ENCODE data around the gene SH3YL1. TPM values are rescaled to one million over a fixed set of nuclear protein-coding genes. Genes with fewer than 3 reads are reported as not detected.

Gene SH3YL1
- total RNA-seq, 1 donor from 2014 or later, result 34.7 TPM

DNA sequence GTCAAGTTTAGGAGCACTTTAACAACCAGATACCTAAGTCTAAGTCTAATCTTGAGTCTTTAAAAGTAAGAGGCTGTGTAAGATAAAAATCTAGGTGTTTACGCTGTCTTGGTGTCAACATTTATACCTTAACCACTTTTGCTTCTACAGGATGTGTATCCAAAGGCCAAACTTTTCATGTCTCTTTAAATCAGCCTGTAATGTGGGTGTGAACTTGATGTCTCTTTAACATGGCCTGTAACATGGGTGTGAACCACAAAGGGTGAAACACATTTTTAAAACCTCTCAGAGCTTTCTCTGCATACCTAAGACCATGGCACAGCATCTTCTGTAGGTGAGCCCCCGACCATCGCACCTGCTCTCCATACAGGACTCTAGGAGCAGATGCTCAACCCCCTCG is 40.4 kb downstream of the SH3YL1 start:
- peaks cover 55% of the 10 kb centered on the region for H3K36me3 Mint-ChIP-seq (ENCODE audit: low read depth)
- no peak overlapping the region for H3K27ac Mint-ChIP-seq
- peaks cover 26% of the 10 kb centered on the region for H3K4me1 Mint-ChIP-seq (ENCODE audit: low read depth)
- H3K9me3 Mint-ChIP-seq, result peaks cover 7% of the 10 kb centered on the region
- H3K4me3 Mint-ChIP-seq (ENCODE audit: low read depth), result no peak overlapping the region
- H3K27me3 Mint-ChIP-seq (ENCODE audit: low read depth), result no peaks in the 10 kb centered on the region
- no peak for DNase-seq (ENCODE audit: low spot score)
- intact Hi-C loops (cut with micrococcal nuclease), result no loop called here

DNA sequence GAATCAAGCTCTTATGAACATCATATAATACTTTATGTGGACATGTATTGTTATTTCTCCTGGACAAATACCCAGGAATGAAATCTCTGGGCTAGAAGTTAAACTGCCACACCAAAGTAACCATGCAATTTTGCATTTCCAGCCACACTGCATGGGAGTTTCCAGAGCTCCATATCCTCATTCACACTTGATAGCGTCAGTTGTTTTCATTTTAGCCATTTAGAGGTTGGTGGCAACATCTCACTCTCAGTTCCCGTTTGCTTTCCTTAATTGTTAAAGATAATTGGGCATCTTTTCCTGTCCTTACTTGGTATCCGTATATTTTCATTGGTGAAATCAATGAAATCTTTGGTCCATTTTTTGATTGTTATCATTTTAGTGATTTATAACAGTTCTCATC is 47.8 kb downstream of the SH3YL1 start:
- no peak overlapping the region for H3K4me3 Mint-ChIP-seq (ENCODE audit: low read depth)
- intact Hi-C loops (cut with micrococcal nuclease), result no loop called here
- no peak for DNase-seq (ENCODE audit: low spot score)
- H3K27me3 Mint-ChIP-seq (ENCODE audit: low read depth), result peaks cover 5% of the 10 kb centered on the region
- no peak overlapping the region for H3K27ac Mint-ChIP-seq
- peaks cover 3% of the 10 kb centered on the region for H3K9me3 Mint-ChIP-seq
- peaks cover 10% of the 10 kb centered on the region for H3K36me3 Mint-ChIP-seq (ENCODE audit: low read depth)
- peaks cover 2% of the 10 kb centered on the region for H3K4me1 Mint-ChIP-seq (ENCODE audit: low read depth)

DNA sequence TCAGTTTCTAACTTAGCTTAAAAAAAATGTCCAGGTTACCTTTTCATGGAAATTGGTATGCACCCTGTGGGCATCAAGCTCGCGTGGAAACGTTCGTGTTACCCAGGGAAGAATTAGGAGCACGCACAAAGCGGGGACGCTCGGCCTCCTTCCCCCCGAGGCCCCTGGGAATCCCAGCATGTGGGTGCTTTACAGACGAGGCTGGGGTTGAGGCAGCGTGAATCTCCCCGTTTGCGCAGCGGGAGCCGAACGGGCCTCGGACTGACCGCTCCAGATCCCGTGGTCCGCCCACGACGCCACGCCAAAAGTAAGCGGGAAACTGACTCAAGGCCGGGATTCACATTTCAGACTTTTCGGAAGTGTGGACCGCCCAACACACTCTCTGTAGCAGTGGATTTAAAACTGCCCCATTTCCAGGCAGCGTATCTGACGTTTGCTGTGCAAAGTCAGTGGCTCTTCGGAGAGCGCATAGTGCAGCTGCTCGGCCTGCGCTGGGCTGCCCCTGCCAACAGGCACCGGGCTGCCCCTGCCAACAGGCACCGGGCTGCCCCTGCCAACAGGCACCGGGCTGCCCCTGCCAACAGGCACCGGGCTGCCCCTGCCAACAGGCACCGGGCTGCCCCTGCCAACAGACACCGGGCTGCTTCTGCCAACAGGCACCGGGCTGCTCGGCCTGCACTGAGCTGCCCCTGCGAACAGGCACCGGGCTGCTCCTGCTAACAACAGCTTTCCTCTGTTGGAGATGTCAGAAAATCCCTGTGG is 49.7 kb downstream of the SH3YL1 start:
- Mint-ChIP-seq H3K27me3 (ENCODE audit: low read depth) (peaks cover 6% of the 10 kb centered on the region), H3K4me1 (ENCODE audit: low read depth) (no peaks in the 10 kb centered on the region), H3K4me3 (ENCODE audit: low read depth) (no peak overlapping the region), H3K36me3 (ENCODE audit: low read depth) (peaks cover 10% of the 10 kb centered on the region), H3K9me3 (peaks cover 3% of the 10 kb centered on the region), H3K27ac (no peak overlapping the region)
- intact Hi-C loops (cut with micrococcal nuclease), result no loop called here
- DNase-seq (ENCODE audit: low spot score), result no peak

DNA sequence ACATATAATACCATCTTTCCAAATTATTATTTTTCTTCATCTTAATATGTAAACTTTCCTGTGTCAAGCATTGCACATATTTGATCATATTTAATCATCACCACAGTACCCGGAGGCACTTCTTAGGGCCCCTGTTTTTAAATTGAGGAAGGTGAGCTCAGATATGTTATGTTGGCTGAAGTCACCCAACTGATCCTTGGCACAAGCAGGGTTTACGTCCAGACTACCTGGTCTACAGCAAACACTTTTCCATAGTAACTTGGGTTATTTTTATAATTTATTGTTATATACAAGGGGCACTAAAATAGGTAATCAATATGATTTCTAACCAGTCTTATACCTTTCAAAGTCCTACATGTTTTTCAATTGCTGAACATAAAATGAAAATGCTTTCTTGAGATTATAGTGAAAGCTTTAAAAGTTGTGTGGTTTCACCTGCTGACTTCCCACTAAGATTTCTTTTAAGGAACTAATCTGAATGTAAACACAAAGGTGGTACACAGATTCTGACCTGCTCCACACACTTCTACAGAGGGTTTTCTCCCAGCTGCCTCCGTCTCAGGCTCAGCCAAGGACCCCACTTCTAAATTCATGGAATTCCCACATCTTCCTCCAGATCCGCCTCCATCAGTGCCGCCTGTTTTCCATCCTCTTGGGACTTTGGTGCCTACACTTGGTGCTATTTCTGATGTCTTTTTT is 52.2 kb downstream of the SH3YL1 start:
- no peaks in the 10 kb centered on the region for H3K36me3 Mint-ChIP-seq (ENCODE audit: low read depth)
- peaks cover 7% of the 10 kb centered on the region for H3K27me3 Mint-ChIP-seq (ENCODE audit: low read depth)
- no peaks in the 10 kb centered on the region for H3K4me1 Mint-ChIP-seq (ENCODE audit: low read depth)
- no peak overlapping the region for H3K4me3 Mint-ChIP-seq (ENCODE audit: low read depth)
- H3K27ac Mint-ChIP-seq, result no peak overlapping the region
- peaks cover 3% of the 10 kb centered on the region for H3K9me3 Mint-ChIP-seq
- intact Hi-C loops (cut with micrococcal nuclease), result no loop called here
- DNase-seq (ENCODE audit: low spot score), result no peak

DNA sequence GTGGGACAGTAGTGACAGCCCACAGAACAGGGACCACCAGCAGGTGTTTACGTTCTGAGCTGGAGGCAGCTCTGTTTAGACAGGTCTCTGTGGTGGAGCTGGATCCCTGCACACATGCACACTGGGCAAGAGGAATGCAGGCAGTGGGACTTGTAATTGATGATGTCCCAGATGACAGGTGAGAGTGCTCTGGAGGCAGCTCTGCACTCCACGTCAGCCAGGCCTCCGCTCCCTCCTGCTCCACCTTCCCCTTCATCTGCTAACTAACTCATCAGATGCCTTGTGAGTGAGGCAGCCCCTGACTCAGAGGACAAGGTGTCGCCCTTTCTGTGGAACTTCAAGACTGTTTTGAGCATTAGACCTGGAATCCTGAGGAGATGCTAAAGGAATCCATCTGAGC is 53.2 kb downstream of the SH3YL1 start:
- no peak overlapping the region for H3K4me3 Mint-ChIP-seq (ENCODE audit: low read depth)
- no peak for DNase-seq (ENCODE audit: low spot score)
- no peak overlapping the region for H3K27ac Mint-ChIP-seq
- no peaks in the 10 kb centered on the region for H3K36me3 Mint-ChIP-seq (ENCODE audit: low read depth)
- no peaks in the 10 kb centered on the region for H3K4me1 Mint-ChIP-seq (ENCODE audit: low read depth)
- H3K27me3 Mint-ChIP-seq (ENCODE audit: low read depth), result peaks cover 7% of the 10 kb centered on the region
- peaks cover 7% of the 10 kb centered on the region for H3K9me3 Mint-ChIP-seq
- intact Hi-C loops (cut with micrococcal nuclease), result no loop called here

DNA sequence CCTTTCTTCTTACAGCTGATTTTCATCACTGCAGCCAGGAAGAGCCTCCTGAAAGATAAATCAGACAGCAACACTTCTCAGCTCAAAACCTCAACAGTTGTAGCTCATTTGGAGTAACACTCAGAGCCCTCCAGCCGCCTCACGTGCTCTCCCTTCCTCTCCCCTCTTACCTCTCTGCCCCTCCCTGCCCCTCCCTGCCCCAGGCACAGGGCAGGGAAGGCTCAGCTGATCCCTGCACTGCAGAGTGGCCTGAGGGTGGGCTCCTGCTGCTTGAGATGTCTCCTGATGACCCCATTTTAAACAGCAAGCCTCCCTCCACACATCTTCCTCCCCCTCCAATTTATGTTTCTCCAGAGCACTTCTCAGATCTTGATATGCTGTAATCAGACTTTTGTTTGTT is 54.4 kb downstream of the SH3YL1 start:
- H3K27ac Mint-ChIP-seq, result no peak overlapping the region
- no peak for DNase-seq (ENCODE audit: low spot score)
- intact Hi-C loops (cut with micrococcal nuclease), result no loop called here
- no peak overlapping the region for H3K4me3 Mint-ChIP-seq (ENCODE audit: low read depth)
- H3K4me1 Mint-ChIP-seq (ENCODE audit: low read depth), result no peaks in the 10 kb centered on the region
- no peaks in the 10 kb centered on the region for H3K36me3 Mint-ChIP-seq (ENCODE audit: low read depth)
- peaks cover 7% of the 10 kb centered on the region for H3K27me3 Mint-ChIP-seq (ENCODE audit: low read depth)
- peaks cover 10% of the 10 kb centered on the region for H3K9me3 Mint-ChIP-seq

DNA sequence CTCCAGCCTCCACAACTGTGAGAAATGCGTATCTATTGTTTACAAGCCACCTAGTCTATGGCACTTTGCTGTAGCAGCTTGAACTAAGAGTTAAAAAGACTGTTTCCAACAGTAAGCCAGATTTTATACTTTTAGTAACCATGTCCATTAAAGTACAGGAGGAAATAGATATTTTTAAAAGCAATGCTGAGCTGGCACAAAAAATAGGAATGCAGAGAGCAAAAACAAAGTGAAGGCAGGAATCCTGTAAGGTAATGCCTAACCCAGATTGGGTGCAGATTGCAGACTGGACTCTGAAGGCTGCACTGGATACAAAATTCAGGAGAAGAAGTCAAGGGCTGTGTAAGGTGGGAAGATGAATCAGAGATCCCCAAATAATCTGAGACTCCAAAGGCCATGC is 55.5 kb downstream of the SH3YL1 start:
- peaks cover 7% of the 10 kb centered on the region for H3K27me3 Mint-ChIP-seq (ENCODE audit: low read depth)

DNA sequence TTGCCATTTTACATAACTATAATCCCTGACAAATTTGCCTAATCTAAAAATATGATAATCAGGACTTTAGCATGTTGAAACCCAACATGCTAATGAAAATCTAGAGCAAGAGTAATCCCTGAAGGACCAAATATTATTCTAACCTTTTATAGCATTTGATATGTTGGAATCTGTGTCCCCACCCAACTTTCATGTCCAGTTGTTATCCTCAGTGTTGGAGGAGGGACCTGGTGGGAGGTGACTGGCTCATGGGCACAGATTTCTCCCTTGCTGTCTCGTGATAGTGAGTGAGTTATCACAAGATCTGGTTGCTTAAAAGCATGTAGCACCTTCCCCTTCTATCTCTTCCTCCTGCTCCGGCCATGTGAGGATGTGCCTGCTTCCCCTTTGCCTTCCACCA is 59.8 kb downstream of the SH3YL1 start:
- Mint-ChIP-seq H3K36me3 (ENCODE audit: low read depth) (no peaks in the 10 kb centered on the region), H3K27me3 (ENCODE audit: low read depth) (no peaks in the 10 kb centered on the region), H3K9me3 (peaks cover 14% of the 10 kb centered on the region), H3K4me3 (ENCODE audit: low read depth) (no peak overlapping the region), H3K27ac (no peak overlapping the region), H3K4me1 (ENCODE audit: low read depth) (peaks cover 3% of the 10 kb centered on the region)
- DNase-seq (ENCODE audit: low spot score), result no peak
- intact Hi-C loops (cut with micrococcal nuclease), result no loop called here

More for the DNA sequence above, 55.5 kb downstream of the SH3YL1 start:
- intact Hi-C loops (cut with micrococcal nuclease), result no loop called here
- DNase-seq (ENCODE audit: low spot score), result no peak
- Mint-ChIP-seq H3K4me3 (ENCODE audit: low read depth) (no peak overlapping the region), H3K27ac (no peak overlapping the region), H3K9me3 (peaks cover 18% of the 10 kb centered on the region), H3K4me1 (ENCODE audit: low read depth) (no peaks in the 10 kb centered on the region), H3K36me3 (ENCODE audit: low read depth) (no peaks in the 10 kb centered on the region)

DNA sequence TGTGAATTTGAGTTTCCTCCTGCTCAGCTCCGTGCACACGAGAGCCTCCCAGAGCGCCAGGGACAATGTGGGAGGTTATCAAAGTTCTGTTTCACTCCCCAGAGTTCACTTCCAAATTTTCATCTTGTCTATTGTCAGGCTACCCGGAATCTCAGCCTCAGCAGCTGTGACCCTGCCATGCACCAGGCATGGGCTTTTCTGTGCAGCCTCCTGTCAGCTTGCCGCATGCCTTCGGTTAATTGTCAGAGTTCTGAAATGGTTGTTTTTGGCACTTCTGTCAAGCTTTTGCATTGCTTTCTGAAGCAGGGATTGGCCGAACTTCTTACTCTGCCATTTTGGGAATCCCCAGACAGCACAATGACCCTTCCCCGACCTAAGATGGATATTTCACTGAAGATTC is 60.4 kb downstream of the SH3YL1 start:
- H3K4me1 Mint-ChIP-seq (ENCODE audit: low read depth), result peaks cover 3% of the 10 kb centered on the region
- no peak overlapping the region for H3K4me3 Mint-ChIP-seq (ENCODE audit: low read depth)
- DNase-seq (ENCODE audit: low spot score), result no peak
- H3K9me3 Mint-ChIP-seq, result peaks cover 14% of the 10 kb centered on the region
- no peaks in the 10 kb centered on the region for H3K36me3 Mint-ChIP-seq (ENCODE audit: low read depth)
- H3K27me3 Mint-ChIP-seq (ENCODE audit: low read depth), result no peaks in the 10 kb centered on the region
- intact Hi-C loops (cut with micrococcal nuclease), result no loop called here
- H3K27ac Mint-ChIP-seq, result no peak overlapping the region

DNA sequence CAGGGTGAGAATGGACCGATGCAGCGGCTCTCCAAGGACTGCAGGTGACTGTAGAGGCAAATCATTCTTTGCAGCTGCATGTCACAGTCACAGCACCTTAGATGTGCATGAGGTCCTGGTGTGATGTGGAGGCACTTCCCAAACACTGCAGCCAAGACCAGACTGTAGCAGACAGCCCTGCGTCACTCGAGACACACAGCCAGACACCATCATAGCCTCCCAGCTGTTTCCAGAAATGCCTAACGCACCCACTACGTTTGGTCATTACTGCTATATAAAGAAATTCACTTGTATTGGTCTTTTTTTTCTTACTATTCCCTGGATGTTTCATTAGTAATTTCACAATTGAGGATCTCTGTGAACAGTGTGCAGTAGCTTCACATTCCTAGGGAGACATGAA is 60.9 kb downstream of the SH3YL1 start:
- H3K9me3 Mint-ChIP-seq, result peaks cover 14% of the 10 kb centered on the region
- DNase-seq (ENCODE audit: low spot score), result no peak
- H3K4me3 Mint-ChIP-seq (ENCODE audit: low read depth), result no peak overlapping the region
- no peaks in the 10 kb centered on the region for H3K36me3 Mint-ChIP-seq (ENCODE audit: low read depth)
- no peaks in the 10 kb centered on the region for H3K27me3 Mint-ChIP-seq (ENCODE audit: low read depth)
- intact Hi-C loops (cut with micrococcal nuclease), result no loop called here
- H3K4me1 Mint-ChIP-seq (ENCODE audit: low read depth), result peaks cover 3% of the 10 kb centered on the region
- H3K27ac Mint-ChIP-seq, result no peak overlapping the region

DNA sequence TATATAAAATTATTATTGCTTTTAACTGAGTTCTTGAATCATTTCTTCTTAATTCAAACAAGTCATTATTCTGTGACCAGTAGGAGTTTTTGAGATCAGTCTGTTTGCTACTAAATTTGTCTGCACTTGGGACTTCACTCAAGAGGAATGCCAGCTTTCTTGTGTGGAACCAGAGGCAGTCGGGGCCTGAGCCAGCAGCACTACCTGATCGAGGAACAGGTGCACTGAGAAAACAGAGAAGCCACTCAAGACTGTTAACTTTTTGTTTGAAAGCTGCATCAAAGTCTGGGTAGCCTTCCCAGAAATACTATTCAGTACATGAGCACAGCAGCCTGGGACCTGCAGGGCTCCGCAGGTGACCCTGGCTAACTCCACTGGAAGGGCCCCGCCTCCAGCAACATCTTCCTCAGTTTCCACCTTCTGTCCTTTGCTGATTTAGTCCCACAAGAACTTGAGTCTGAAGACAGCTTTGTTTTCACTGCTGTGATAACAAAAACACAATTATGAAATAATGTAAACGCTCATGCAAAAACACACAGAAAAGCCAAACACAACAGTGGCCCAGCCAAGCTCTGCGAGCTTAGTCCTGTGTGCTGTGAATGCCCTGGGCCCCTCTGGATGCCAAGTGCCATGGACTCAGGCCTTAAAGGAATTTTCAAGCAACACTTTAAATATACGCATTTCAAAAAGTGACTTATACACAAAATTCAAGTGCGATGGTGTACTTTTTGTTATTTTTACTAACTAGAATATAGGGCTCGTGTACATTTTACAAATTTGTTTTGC is 62.0 kb downstream of the SH3YL1 start:
- no peak overlapping the region for H3K27ac Mint-ChIP-seq
- DNase-seq (ENCODE audit: low spot score), result no peak
- H3K4me3 Mint-ChIP-seq (ENCODE audit: low read depth), result no peak overlapping the region
- peaks cover 14% of the 10 kb centered on the region for H3K9me3 Mint-ChIP-seq
- no peaks in the 10 kb centered on the region for H3K27me3 Mint-ChIP-seq (ENCODE audit: low read depth)
- intact Hi-C loops (cut with micrococcal nuclease), result no loop called here
- peaks cover 3% of the 10 kb centered on the region for H3K4me1 Mint-ChIP-seq (ENCODE audit: low read depth)
- H3K36me3 Mint-ChIP-seq (ENCODE audit: low read depth), result no peaks in the 10 kb centered on the region

DNA sequence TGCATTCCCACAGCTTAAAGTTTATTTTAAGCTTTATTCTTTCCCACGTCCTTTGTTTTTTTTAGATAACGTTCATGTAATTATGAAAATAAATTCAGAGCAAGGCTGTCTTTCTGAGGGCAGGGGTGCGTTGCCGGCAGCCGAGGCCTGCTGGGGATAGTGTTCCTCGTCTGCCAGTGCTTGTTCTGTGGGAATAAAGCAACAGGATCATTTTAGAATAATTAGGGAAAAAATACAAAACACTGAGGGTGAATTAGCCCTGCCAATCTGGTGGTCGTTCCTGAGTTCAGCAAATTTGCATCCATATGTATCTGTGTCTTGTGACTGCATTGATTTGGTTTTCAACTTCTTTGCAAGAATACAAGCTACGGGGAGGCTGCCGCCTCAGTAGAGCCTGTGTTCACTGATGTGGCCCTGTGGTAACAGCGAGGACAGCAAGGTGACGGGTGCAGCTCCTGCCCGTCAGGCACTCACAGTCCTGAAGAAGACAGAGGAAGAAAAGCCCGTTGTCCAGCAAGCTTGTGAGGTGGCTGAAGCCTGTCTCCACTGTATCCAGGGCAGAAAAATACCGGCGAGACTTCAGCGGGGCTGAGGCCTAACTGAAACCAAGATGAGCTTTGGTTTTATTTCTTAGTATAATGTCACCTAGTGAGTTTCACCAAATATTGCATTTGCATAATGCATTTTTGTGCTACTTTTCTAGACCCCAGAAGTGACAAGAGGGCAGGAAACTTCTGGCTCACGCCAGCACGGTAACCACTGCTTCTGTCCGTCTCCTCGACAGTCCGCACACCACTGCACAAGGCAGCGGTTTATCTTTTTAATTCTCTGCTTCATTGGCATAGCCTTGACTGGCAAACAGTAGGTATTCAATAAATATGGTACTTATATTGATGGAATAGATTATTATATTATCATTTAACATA is 64.5 kb downstream of the SH3YL1 start:
- Mint-ChIP-seq H3K4me1 (ENCODE audit: low read depth) (peaks cover 3% of the 10 kb centered on the region), H3K27me3 (ENCODE audit: low read depth) (no peaks in the 10 kb centered on the region), H3K9me3 (peaks cover 6% of the 10 kb centered on the region), H3K27ac (no peak overlapping the region), H3K36me3 (ENCODE audit: low read depth) (no peaks in the 10 kb centered on the region), H3K4me3 (ENCODE audit: low read depth) (no peak overlapping the region)
- intact Hi-C loops (cut with micrococcal nuclease), result no loop called here
- DNase-seq (ENCODE audit: low spot score), result no peak
